ENCODE results near the gene KLF6. TPM values are rescaled to one million over a fixed set of nuclear protein-coding genes. Genes with fewer than 3 reads are reported as not detected.

KLF6 gene
- total RNA-seq: 100 to 1,000 TPM; 156 to 226 (median 189) TPM

DNA sequence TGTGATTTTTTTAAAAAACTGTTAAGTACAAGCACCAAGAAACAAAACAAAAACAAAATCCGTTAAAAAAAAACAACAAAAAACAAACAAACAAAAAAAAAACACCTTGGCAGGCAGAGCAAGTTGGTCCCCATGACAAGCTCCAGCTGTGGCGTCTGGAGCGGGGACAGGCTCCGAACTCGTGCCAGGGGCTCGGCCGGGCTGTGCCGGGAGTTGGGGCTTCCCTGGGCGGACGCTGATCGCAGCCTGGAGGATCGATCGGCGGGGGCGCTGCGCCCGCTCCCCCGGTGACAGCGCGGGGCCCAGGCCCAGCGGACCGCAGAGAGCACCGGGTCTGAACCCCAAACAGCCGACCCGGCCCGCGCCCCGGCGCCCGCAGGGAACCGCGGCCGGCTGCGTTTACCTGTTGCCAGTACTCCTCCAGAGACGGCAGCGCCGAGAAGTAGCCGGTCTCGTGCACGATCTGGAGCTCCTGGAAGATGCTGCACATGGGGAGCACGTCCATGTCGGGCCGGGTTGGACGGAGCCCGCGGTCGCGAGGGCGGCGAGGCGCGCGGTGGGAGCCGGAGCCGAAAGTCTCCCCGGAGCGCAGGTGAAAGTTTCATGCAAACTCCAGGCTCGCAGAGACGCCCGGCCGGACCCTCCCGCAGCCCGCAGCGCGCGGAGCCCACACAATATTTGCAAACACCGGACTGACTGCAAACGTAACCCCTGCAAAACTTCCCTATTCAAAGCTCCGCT lies at the start of gene KLF6:
Gene KLF6 (minus strand): TSS at position 700 of the 741 bp plus-strand sequence. CDS start 195 bp downstream, at position 505.
- WGBS, 2 donors: 0% methylated on average over 18 to 40 of the region's 69 CpGs
- no peak for DNase-seq (ENCODE audit: low spot score in 2 of 2)

DNA sequence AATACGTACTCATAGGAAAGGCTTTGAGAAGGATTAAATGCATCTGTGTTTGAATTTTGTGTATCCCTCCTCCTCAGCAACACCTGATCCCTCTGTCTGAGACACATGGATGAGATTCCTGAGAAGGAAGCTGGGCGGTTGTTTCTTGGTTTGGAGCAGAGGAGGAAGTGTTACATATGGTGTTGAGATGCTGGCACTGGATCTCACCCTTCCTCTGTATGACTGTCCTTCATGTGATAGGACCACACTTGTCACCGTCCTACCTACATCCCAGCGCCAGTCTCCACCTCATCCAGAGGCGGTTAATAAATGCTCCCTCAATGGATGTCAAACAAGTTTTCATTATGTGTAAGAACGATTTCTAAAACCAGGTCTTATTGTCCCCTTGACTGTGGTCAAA lies 49.4 kb upstream of the KLF6 start:
- TF ChIP-seq, protein P1, sequence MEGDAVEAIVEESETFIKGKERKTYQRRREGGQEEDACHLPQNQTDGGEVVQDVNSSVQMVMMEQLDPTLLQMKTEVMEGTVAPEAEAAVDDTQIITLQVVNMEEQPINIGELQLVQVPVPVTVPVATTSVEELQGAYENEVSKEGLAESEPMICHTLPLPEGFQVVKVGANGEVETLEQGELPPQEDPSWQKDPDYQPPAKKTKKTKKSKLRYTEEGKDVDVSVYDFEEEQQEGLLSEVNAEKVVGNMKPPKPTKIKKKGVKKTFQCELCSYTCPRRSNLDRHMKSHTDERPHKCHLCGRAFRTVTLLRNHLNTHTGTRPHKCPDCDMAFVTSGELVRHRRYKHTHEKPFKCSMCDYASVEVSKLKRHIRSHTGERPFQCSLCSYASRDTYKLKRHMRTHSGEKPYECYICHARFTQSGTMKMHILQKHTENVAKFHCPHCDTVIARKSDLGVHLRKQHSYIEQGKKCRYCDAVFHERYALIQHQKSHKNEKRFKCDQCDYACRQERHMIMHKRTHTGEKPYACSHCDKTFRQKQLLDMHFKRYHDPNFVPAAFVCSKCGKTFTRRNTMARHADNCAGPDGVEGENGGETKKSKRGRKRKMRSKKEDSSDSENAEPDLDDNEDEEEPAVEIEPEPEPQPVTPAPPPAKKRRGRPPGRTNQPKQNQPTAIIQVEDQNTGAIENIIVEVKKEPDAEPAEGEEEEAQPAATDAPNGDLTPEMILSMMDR (IDR thresholded peaks at IDR 0.05): no peak
- TF ChIP-seq POLR2A (IDR thresholded peaks at IDR 0.05): no peak
- TF ChIP-seq EP300 (IDR thresholded peaks at IDR 0.05): no peak
- H3K27me3 ChIP-seq: no peaks in the 10 kb centered on the region
- H3K4me3 ChIP-seq: no peak overlapping the region
- H3K36me3 ChIP-seq: no peaks in the 10 kb centered on the region
- no peak overlapping the region for H3K27ac ChIP-seq
- H3K4me1 ChIP-seq: peaks cover 0 to 42% (median 12%) of the 10 kb centered on the region in 4 donors
- WGBS, 2 donors: 92 to 94% methylated on average over 6 of the region's 6 CpGs
- no peaks in the 10 kb centered on the region for H3K9me3 ChIP-seq
- DNase-seq (ENCODE audit: low spot score in 2 of 2): no peak

More for the DNA sequence above, at the start of gene KLF6:
- peak within 1 kb of the TSS; percentile 99 to 100 (median 100) for H3K27ac ChIP-seq
- H3K36me3 ChIP-seq: peaks cover 13 to 25% (median 19%) of the 10 kb centered on the region in 3 donors
- TF ChIP-seq EP300 (IDR thresholded peaks at IDR 0.05) (peak in 1 of 2 donors; percentile 93), POLR2A (IDR thresholded peaks at IDR 0.05) (peak in 1 of 2 donors; percentile 58)
- TF ChIP-seq, protein P1 (IDR thresholded peaks at IDR 0.05): peak in 1 of 5 experiments; percentile 7
- H3K27me3 ChIP-seq: no peaks in the 10 kb centered on the region
- H3K9me3 ChIP-seq: peaks cover 0 to 10% (median 0%) of the 10 kb centered on the region in 4 donors
- peak within 1 kb of the TSS; percentile 83 to 98 (median 88) for H3K4me3 ChIP-seq
- peaks cover 0 to 20% (median 11%) of the 10 kb centered on the region in 4 donors for H3K4me1 ChIP-seq

DNA sequence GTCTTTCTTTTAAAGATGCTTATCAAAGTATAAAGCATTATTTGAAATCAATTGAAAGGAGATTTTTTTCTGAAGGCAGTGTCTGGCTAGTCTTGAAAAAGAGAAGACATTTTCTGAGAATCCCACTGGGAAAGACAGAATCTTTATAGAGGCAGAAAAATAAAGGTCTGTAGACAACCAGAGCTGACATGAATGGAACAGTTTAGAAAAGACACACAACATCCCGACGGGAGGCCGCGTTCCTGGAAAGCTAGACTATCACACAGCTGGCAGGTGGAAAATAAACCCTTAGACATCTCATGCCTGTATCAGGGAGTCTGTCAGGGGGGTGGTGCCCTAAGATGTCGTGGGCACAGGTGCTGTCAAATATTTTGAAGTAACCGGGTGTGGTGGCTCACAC lies 48.0 kb upstream of the KLF6 start:
- no peak for DNase-seq (ENCODE audit: low spot score in 2 of 2)
- Histone ChIP-seq H3K4me1 (peaks cover 0 to 45% (median 13%) of the 10 kb centered on the region in 4 donors), H3K4me3 (no peak overlapping the region), H3K36me3 (no peaks in the 10 kb centered on the region), H3K27me3 (no peaks in the 10 kb centered on the region), H3K9me3 (no peaks in the 10 kb centered on the region), H3K27ac (no peak overlapping the region)
- WGBS, 2 donors: 92 to 95% methylated on average over 6 of the region's 6 CpGs
- no peak for TF ChIP-seq EP300 (IDR thresholded peaks at IDR 0.05)
- TF ChIP-seq, protein P1 (IDR thresholded peaks at IDR 0.05): no peak
- no peak for TF ChIP-seq POLR2A (IDR thresholded peaks at IDR 0.05)

DNA sequence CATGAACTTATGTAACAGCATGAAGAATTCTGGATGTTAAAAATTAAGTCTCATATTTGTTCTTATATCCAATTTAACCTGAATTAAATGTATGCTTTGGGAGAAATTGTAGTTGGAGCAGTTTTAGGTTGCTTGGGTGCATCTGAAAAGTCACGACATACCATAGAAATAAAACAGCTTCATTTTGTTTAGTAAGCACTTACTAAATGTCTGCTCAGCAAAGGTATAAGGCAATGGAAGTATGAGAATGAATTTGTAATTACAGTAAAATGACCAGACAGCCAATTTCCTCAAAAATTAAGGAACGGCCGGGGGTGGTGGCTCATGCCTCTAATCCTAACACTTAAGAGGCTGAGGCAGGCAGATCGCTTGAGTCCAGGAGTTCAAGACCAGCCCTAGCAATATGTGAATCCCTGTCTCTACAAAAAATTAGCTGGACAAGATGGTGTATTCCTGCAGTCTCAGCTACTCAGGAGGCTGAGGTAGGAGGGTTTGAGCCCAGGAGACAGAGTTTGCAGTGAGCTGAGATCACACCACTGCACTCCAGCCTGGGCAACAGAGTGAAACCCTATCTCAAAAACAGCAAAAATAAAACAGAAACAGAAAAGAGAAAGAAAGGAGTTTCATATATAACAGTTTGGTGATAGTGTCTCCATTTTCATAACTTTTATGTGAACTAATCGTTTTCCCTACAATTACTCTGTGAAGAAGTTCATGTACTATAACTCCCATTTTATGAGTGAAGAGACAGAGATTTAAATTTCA lies 47.2 kb upstream of the KLF6 start:
- no peak for TF ChIP-seq POLR2A (IDR thresholded peaks at IDR 0.05)
- TF ChIP-seq, protein P1 (IDR thresholded peaks at IDR 0.05): no peak
- TF ChIP-seq EP300 (IDR thresholded peaks at IDR 0.05): no peak
- Histone ChIP-seq H3K27me3 (no peaks in the 10 kb centered on the region), H3K4me1 (peaks cover 0 to 45% (median 13%) of the 10 kb centered on the region in 4 donors), H3K4me3 (no peak overlapping the region), H3K27ac (peak overlapping the region in 1 of 4 donors; percentile 7), H3K36me3 (no peaks in the 10 kb centered on the region), H3K9me3 (no peaks in the 10 kb centered on the region)
- WGBS, 2 donors: 76 to 88% methylated on average over 5 of the region's 5 CpGs
- no peak for DNase-seq (ENCODE audit: low spot score in 2 of 2)

Measured in tibial nerve (tissue), 4 donors.